Fibroblast of lung (primary cell): ENCODE measurements around the gene CCL25.

ENCODE experiments used
- CTCF ChIP-seq, 2 donors: IDR thresholded peaks in 1 of 2; conservative IDR thresholded peaks in 1 of 2; 1 replicate in 1 of 2; 2 replicates in 1 of 2; pipeline ENCODE4 v1.5.1; 2011 to 2012; ENCODE audit warnings: low read length in 2 of 2, control low read depth in 1 of 2, inconsistent platforms in 1 of 2, low read depth in 1 of 2, mild to moderate bottlenecking in 1 of 2
- EZH2 ChIP-seq: IDR thresholded peaks from 2 replicates; pipeline ENCODE4 v1.5.1; 2012; ENCODE audit warnings: low read length, control low read depth, mild to moderate bottlenecking; ENCODE audit errors: missing control alignments

- no peak for TF ChIP-seq EZH2
- TF ChIP-seq CTCF (conservative IDR thresholded peaks at IDR 0.05 in 1 of 2, IDR thresholded peaks at IDR 0.05 in 1 of 2; ENCODE audit: low read depth in 1 of 2, low read length in 2 of 2): no peak
These were observed 45.4 kb downstream of the CCL25 start for GRCh38 chr19:8097681-8098567.
